ENCODE measurements around the gene ACTN2. TPM values are rescaled to one million over a fixed set of nuclear protein-coding genes. Genes with fewer than 3 reads are reported as not detected.

Gene ACTN2
- total RNA-seq, 4 donors from 2014 or later, result 8.3 TPM; not detected in 3

DNA sequence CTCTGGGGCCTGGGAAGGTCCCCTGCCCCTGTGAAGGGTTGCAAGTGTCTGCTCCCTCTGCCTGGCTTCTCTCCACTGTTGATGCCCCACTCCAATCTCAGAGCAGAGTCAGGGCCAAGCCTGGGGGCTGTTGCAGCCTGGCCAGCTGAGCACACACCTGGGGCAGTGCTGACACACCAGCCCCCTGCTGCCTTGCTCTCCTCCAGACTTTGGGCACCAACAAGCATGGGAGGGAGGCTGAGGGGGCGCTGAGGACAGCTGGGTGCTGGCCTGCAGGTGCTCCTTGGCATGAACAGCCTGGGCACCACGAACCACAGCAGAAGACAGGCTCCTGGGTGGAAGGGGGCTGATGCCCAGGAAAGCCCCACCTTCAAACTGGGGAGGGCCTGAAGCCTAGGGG lies 99.2 kb downstream of the ACTN2 start:
- Histone ChIP-seq H3K27me3 (no peaks in the 10 kb centered on the region), H3K4me1 (no peaks in the 10 kb centered on the region), H3K4me3 (no peak overlapping the region), H3K9me3 (no peaks in the 10 kb centered on the region), H3K36me3 (no peaks in the 10 kb centered on the region), H3K27ac (no peak overlapping the region)
- DNase-seq, result no peak
- TF ChIP-seq, protein P1, sequence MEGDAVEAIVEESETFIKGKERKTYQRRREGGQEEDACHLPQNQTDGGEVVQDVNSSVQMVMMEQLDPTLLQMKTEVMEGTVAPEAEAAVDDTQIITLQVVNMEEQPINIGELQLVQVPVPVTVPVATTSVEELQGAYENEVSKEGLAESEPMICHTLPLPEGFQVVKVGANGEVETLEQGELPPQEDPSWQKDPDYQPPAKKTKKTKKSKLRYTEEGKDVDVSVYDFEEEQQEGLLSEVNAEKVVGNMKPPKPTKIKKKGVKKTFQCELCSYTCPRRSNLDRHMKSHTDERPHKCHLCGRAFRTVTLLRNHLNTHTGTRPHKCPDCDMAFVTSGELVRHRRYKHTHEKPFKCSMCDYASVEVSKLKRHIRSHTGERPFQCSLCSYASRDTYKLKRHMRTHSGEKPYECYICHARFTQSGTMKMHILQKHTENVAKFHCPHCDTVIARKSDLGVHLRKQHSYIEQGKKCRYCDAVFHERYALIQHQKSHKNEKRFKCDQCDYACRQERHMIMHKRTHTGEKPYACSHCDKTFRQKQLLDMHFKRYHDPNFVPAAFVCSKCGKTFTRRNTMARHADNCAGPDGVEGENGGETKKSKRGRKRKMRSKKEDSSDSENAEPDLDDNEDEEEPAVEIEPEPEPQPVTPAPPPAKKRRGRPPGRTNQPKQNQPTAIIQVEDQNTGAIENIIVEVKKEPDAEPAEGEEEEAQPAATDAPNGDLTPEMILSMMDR (IDR thresholded peaks at IDR 0.05), result no peak
- TF ChIP-seq POLR2A (IDR thresholded peaks at IDR 0.05), result no peak

DNA sequence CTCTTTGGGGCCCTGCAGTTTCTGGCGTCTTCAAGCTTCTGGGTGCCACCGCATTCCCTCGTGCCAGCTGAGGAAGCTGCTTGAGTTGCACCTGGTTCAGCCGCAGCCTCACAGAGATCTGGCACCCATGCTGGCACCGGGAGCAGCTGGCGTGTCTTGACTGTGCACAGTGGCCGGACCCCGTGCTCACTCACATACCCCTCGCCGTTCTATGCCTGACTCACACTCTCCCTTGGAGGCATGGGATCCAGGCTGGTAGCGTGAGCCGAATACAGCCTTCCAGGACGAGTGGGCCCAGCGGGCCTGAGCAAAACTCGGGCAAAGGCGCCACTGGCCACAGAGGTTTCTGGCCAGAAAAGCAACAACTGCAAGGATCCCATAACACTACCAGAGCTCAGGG lies 100.2 kb downstream of the ACTN2 start:
- Histone ChIP-seq H3K36me3 (no peaks in the 10 kb centered on the region), H3K27me3 (no peaks in the 10 kb centered on the region), H3K4me1 (no peaks in the 10 kb centered on the region), H3K27ac (no peak overlapping the region), H3K9me3 (no peaks in the 10 kb centered on the region), H3K4me3 (no peak overlapping the region)
- TF ChIP-seq POLR2A (IDR thresholded peaks at IDR 0.05), result no peak
- TF ChIP-seq, protein P1 (IDR thresholded peaks at IDR 0.05), result no peak
- no peak for DNase-seq

DNA sequence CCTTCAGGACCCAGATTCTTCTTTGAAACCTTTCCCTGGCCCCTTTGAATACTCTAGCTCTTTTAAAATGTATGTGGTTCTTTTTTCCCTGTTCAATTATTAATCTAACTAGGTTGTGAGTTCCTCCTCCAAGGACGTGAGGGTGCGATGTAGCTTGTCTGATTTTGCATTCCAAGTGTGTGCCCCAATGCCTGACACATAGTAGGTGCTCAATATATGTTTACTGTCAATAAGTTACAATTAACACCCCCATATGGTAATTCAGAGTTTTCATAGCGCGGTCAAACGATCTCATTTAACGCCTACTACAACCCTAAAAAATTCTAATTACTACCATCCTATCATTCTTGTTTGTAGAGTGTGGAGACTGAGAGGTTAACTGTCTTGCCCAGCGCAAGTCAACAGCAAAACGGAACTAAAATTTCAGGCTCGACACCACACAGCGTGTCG lies 108.3 kb downstream of the ACTN2 start:
- no peaks in the 10 kb centered on the region for H3K36me3 ChIP-seq
- H3K27me3 ChIP-seq, result no peaks in the 10 kb centered on the region
- DNase-seq, result no peak
- H3K4me1 ChIP-seq, result peaks cover 0 to 13% (median 0%) of the 10 kb centered on the region in 4 donors
- peak overlapping the region; percentile 73 to 92 (median 84) for H3K4me3 ChIP-seq
- no peak for TF ChIP-seq POLR2A (IDR thresholded peaks at IDR 0.05)
- peak overlapping the region; percentile 37 to 97 (median 89) for H3K27ac ChIP-seq
- H3K9me3 ChIP-seq, result no peaks in the 10 kb centered on the region

DNA sequence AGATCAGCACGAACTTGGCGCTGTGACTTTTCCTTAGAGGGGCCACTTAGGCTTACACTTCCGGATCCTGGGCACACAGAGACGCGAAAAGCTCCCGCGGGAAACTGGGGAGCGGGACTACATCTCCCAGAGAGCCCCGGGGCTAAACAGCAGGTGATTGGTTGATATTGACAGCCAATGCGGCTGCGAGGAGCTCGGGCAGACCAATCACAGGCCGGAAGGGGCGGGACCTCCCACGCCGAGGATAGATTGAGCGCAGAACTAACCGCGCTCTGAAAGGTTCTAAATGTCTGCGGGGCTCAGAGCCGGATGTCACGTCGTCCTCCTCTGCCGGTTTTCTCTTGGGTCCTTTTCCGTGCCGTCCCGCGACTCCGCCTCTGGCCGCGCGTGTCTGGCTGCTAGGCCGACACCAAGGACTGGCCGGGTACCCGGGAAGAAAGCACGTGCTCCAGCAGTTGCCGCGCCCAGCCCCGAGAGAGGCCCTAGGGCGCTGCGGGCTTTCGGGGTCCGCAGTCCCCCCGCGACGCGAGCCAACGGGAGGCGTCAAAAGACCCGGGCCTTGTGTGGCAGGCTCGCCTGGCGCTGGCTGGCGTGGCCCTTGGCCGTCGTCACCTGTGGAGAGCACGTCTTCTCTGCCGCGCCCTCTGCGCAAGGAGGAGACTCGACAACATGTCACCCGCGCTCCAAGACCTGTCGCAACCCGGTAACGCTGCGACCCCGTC lies 108.9 kb downstream of the ACTN2 start, which contains the start of gene MTR:
TSS of gene MTR (plus strand) at position 258 of the 722 bp plus-strand sequence. CDS start at position 670, 412 bp downstream.
- peak within 1 kb of the TSS; percentile 73 to 92 (median 84) for H3K4me3 ChIP-seq
- no peaks in the 10 kb centered on the region for H3K9me3 ChIP-seq
- H3K36me3 ChIP-seq, result no peaks in the 10 kb centered on the region
- DNase-seq, result peak; percentile 98 to 99 (median 99)
- no peaks in the 10 kb centered on the region for H3K27me3 ChIP-seq
- TF ChIP-seq POLR2A (IDR thresholded peaks at IDR 0.05), result peak; percentile 73 to 84
- TF ChIP-seq, protein P1 (IDR thresholded peaks at IDR 0.05), result no peak
- peaks cover 0 to 13% (median 0%) of the 10 kb centered on the region in 4 donors for H3K4me1 ChIP-seq
- H3K27ac ChIP-seq, result peak within 1 kb of the TSS; percentile 81 to 97 (median 92)

DNA sequence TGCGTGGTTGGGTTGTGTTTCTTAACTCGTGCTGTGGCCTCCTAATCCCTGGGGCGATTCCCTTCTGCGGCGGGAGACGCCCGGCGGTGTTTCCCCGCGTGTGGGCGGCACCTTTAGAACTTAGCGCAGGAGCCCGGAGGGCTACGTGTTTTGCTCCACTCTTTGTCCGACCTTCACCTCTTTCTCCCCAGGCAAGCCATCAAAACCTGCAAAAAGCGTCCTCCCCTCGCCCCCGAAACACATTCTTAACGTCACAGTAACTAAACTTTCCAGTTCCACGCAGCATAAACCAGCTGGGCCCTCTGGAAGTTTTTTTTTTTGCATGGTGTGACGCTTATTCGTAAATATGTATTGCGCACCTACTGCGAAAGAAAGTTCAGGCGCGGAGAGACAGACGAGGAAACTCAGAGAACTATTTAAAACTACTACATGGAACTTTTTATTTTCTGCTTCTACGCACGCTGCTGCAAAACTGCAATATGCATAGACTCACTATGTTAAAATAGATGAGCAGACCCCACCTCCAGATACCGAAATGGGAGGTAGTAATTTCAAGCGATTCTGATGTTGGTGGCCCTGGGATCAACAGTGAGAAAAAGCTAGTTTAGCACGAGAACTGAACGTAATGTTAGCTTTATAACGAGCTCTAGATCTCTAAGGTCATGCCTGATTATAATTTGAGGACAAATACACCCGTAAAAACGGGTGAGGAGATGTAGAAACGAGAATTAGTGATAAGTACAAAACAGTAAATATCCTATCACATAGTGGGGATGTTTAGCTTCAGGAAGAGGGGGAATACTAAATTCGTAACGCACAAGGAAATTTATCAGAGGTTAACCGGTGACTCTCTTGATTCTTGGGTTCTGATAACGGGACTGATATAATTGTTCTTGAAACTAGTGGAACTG lies 109.7 kb downstream of the ACTN2 start:
- peaks cover 0 to 13% (median 0%) of the 10 kb centered on the region in 4 donors for H3K4me1 ChIP-seq
- no peaks in the 10 kb centered on the region for H3K27me3 ChIP-seq
- peak overlapping the region; percentile 73 to 92 (median 84) for H3K4me3 ChIP-seq
- no peak for TF ChIP-seq POLR2A (IDR thresholded peaks at IDR 0.05)
- TF ChIP-seq, protein P1 (IDR thresholded peaks at IDR 0.05), result no peak
- H3K27ac ChIP-seq, result peak overlapping the region; percentile 81 to 97 (median 92)
- peak in 1 of 3 donors; percentile 46 for DNase-seq
- no peaks in the 10 kb centered on the region for H3K36me3 ChIP-seq
- no peaks in the 10 kb centered on the region for H3K9me3 ChIP-seq
